Fibroblast of the conjunctiva (primary cell): ENCODE measurements around the gene AKAP5.

ENCODE experiments used
- DNase-seq: peaks from one replicate; pipeline ENCODE4 v3.0.0-alpha.2; 2010; ENCODE audit warnings: low read depth

Gene AKAP5

GRCh38 chr14:64465191-64465822 is at the start of gene AKAP5:
AKAP5 (plus strand) TSS chr14:64465499; CDS start chr14:64468395, 2,896 bp downstream.
- no peak for DNase-seq

GRCh38 chr14:64416348-64416932 is 48.9 kb upstream of the AKAP5 start:
- DNase-seq = no peak

GRCh38 chr14:64417055-64417770 is 48.1 kb upstream of the AKAP5 start:
- DNase-seq = no peak

- DNase-seq = no peak
These were observed 47.6 kb upstream of the AKAP5 start for GRCh38 chr14:64417771-64418125.

GRCh38 chr14:64419003-64419402 is 46.3 kb upstream of the AKAP5 start:
- no peak for DNase-seq

GRCh38 chr14:64421166-64421565 is 44.1 kb upstream of the AKAP5 start:
- peak; percentile 61 for DNase-seq

GRCh38 chr14:64422005-64422404 is 43.3 kb upstream of the AKAP5 start:
- DNase-seq = no peak

GRCh38 chr14:64422756-64423155 is 42.5 kb upstream of the AKAP5 start:
- DNase-seq = no peak

- DNase-seq = no peak
These were observed 41.3 kb upstream of the AKAP5 start for GRCh38 chr14:64423987-64424386.

- no peak for DNase-seq
These were observed 30.8 kb upstream of the AKAP5 start for GRCh38 chr14:64434528-64434927.

- DNase-seq = peak; percentile 65
These were observed 27.0 kb upstream of the AKAP5 start for GRCh38 chr14:64438181-64438841.

- no peak for DNase-seq
These were observed 26.2 kb upstream of the AKAP5 start for GRCh38 chr14:64439141-64439540.

- DNase-seq = peak; percentile 51
These were observed 24.8 kb upstream of the AKAP5 start for GRCh38 chr14:64440494-64440893.

- DNase-seq = no peak
These were observed 22.9 kb upstream of the AKAP5 start for GRCh38 chr14:64442300-64442988.

GRCh38 chr14:64444140-64444539 is 21.2 kb upstream of the AKAP5 start:
- DNase-seq = no peak

- DNase-seq = peak; percentile 37
These were observed 20.1 kb upstream of the AKAP5 start for GRCh38 chr14:64444984-64445845.

GRCh38 chr14:64447876-64448670 is 17.2 kb upstream of the AKAP5 start:
- no peak for DNase-seq

- DNase-seq = no peak
These were observed 15.0 kb upstream of the AKAP5 start for GRCh38 chr14:64450255-64450654.

GRCh38 chr14:64454671-64455070 is 10.6 kb upstream of the AKAP5 start:
- no peak for DNase-seq

GRCh38 chr14:64459405-64460136 is 5.7 kb upstream of the AKAP5 start:
- no peak for DNase-seq
